H9 (cell line): ENCODE measurements around the gene KCTD17. TPM values are rescaled to one million over a fixed set of nuclear protein-coding genes. Genes with fewer than 3 reads are reported as not detected.

ENCODE experiments used
- DNase-seq: peaks from one replicate; pipeline ENCODE4 v3.0.0-alpha.2; 2017
- H2AFZ ChIP-seq: one replicate; pipeline ENCODE4 v1.6.1; 2013; ENCODE audit warnings: mild to moderate bottlenecking, low read length, control low read depth, moderate library complexity
- H2AK5ac ChIP-seq: 2 replicates; pipeline ENCODE4 v1.6.1; 2013; ENCODE audit warnings: low read length, control low read depth, mixed read lengths; ENCODE audit not compliant: insufficient read length
- H2BK120ac ChIP-seq: one replicate; pipeline ENCODE4 v1.6.1; 2013; ENCODE audit warnings: low read depth, mild to moderate bottlenecking, low read length, control low read depth, inconsistent platforms; ENCODE audit not compliant: poor library complexity, severe bottlenecking
- H2BK12ac ChIP-seq: 2 replicates; pipeline ENCODE4 v1.6.1; 2013; ENCODE audit warnings: low read length, control low read depth, mixed read lengths, low read depth; ENCODE audit not compliant: insufficient read length
- H2BK15ac ChIP-seq: 2 replicates; pipeline ENCODE4 v1.6.1; 2013; ENCODE audit warnings: low read depth, low read length, control low read depth
- H2BK20ac ChIP-seq: one replicate; pipeline ENCODE4 v1.6.1; 2013; ENCODE audit warnings: low read depth, mild to moderate bottlenecking, low read length, control low read depth, inconsistent platforms; ENCODE audit not compliant: poor library complexity, severe bottlenecking
- H2BK5ac ChIP-seq: 2 replicates; pipeline ENCODE4 v1.6.1; 2013; ENCODE audit warnings: low read length, control low read depth, mixed read lengths; ENCODE audit not compliant: insufficient read length
- H3K14ac ChIP-seq: 2 replicates; pipeline ENCODE4 v1.6.1; 2013; ENCODE audit warnings: low read length, control low read depth; ENCODE audit not compliant: insufficient read depth
- H3K18ac ChIP-seq: 2 replicates; pipeline ENCODE4 v1.6.1; 2013; ENCODE audit warnings: low read depth, mild to moderate bottlenecking, mixed read lengths, low read length, control low read depth; ENCODE audit not compliant: insufficient read length
- H3K23ac ChIP-seq: 2 replicates; pipeline ENCODE4 v1.6.1; 2013; ENCODE audit warnings: low read length, control low read depth, mixed read lengths, low read depth; ENCODE audit not compliant: insufficient read length
- H3K23me2 ChIP-seq: 2 replicates; pipeline ENCODE4 v1.6.1; 2013; ENCODE audit warnings: low read depth, mild to moderate bottlenecking, mixed read lengths, low read length, control low read depth; ENCODE audit not compliant: insufficient read length, poor library complexity, severe bottlenecking
- H3K27ac ChIP-seq: 2 replicates; pipeline ENCODE4 v1.5.1; 2013; ENCODE audit warnings: low read length, control low read depth, mixed read lengths, low read depth; ENCODE audit not compliant: insufficient read length
- H3K27me3 ChIP-seq: 2 replicates; pipeline ENCODE4 v1.6.1; 2013; ENCODE audit warnings: low read length, control low read depth, inconsistent platforms; ENCODE audit not compliant: insufficient read depth
- H3K4ac ChIP-seq: 2 replicates; pipeline ENCODE4 v1.6.1; 2013; ENCODE audit warnings: low read depth, mild to moderate bottlenecking, control low read depth, inconsistent platforms, low read length, moderate library complexity
- H3K4me1 ChIP-seq: 2 replicates; pipeline ENCODE4 v1.6.1; 2013; ENCODE audit warnings: low read length, control low read depth, inconsistent platforms; ENCODE audit not compliant: insufficient read depth
- H3K4me2 ChIP-seq: 2 replicates; pipeline ENCODE4 v1.6.1; 2013; ENCODE audit warnings: low read length, control low read depth, mixed read lengths; ENCODE audit not compliant: insufficient read length, insufficient read depth
- H3K56ac ChIP-seq: 2 replicates; pipeline ENCODE4 v1.6.1; 2013; ENCODE audit warnings: low read depth, mild to moderate bottlenecking, mixed read lengths, low read length, control low read depth; ENCODE audit not compliant: insufficient read length
- H3K79me1 ChIP-seq: 2 replicates; pipeline ENCODE4 v1.6.1; 2013; ENCODE audit warnings: low read depth, mild to moderate bottlenecking, moderate library complexity, low read length, control low read depth, inconsistent platforms; ENCODE audit not compliant: insufficient read depth, poor library complexity, severe bottlenecking
- H3K79me2 ChIP-seq: 2 replicates; pipeline ENCODE4 v1.6.1; 2013; ENCODE audit warnings: low read length, control low read depth, inconsistent platforms; ENCODE audit not compliant: insufficient read depth
- H3K9ac ChIP-seq: 2 replicates; pipeline ENCODE4 v1.6.1; 2013; ENCODE audit warnings: low read length, control low read depth, mixed read lengths; ENCODE audit not compliant: insufficient read length; ENCODE audit errors: extremely low read depth
- H3K9me3 ChIP-seq: one replicate; pipeline ENCODE4 v1.6.1; 2013; ENCODE audit warnings: low read depth, low read length, inconsistent platforms; ENCODE audit not compliant: control insufficient read depth
- H3T11ph ChIP-seq: one replicate; pipeline ENCODE4 v1.6.1; 2013; ENCODE audit warnings: mild to moderate bottlenecking, low read length, control low read depth, inconsistent platforms
- H4K20me1 ChIP-seq: one replicate; pipeline ENCODE4 v1.6.1; 2013; ENCODE audit not compliant: control insufficient read depth, insufficient read length, insufficient read depth
- H4K5ac ChIP-seq: 2 replicates; pipeline ENCODE4 v1.6.1; 2013; ENCODE audit warnings: low read depth, mild to moderate bottlenecking, mixed read lengths, low read length, control low read depth; ENCODE audit not compliant: insufficient read length
- H4K8ac ChIP-seq: replicated peaks from 2 replicates; pipeline ENCODE4 v1.6.1; 2013; ENCODE audit warnings: low read length, control low read depth, mixed read lengths, low read depth; ENCODE audit not compliant: insufficient read length
- H4K91ac ChIP-seq: 2 replicates; pipeline ENCODE4 v1.6.1; 2013; ENCODE audit warnings: low read depth, mild to moderate bottlenecking, moderate library complexity, mixed read lengths, low read length, control low read depth; ENCODE audit not compliant: insufficient read length
- H3K27ac Mint-ChIP-seq, 3 experiments: 2 replicates in 2 of 3; 3 replicates in 1 of 3; pipeline ENCODE4 v1.8.0; 2020 to 2021; ENCODE audit warnings: mixed read lengths in 3 of 3, mild to moderate bottlenecking in 1 of 3, moderate library complexity in 1 of 3
- H3K27me3 Mint-ChIP-seq: 2 replicates; pipeline ENCODE4 v1.8.0; 2021; ENCODE audit warnings: low read depth, mild to moderate bottlenecking, moderate library complexity, mixed read lengths
- H3K36me3 Mint-ChIP-seq, 3 experiments: 2 replicates in 2 of 3; 3 replicates in 1 of 3; pipeline ENCODE4 v1.8.0; 2020 to 2021; ENCODE audit warnings: low read depth in 3 of 3, mixed read lengths in 3 of 3; ENCODE audit not compliant: insufficient read depth in 1 of 3
- H3K4me1 Mint-ChIP-seq, 2 experiments: 2 replicates each; pipeline ENCODE4 v1.8.0; 2020; ENCODE audit warnings: mixed read lengths in 2 of 2
- H3K4me3 Mint-ChIP-seq, 2 experiments: 2 replicates in 1 of 2; 3 replicates in 1 of 2; pipeline ENCODE4 v1.8.0; 2020 to 2021; ENCODE audit warnings: mild to moderate bottlenecking in 2 of 2, mixed read lengths in 2 of 2, moderate library complexity in 1 of 2
- H3K9me3 Mint-ChIP-seq, 2 experiments: 2 replicates in 1 of 2; 3 replicates in 1 of 2; pipeline ENCODE4 v1.8.0; 2020; ENCODE audit warnings: mild to moderate bottlenecking in 2 of 2, mixed read lengths in 2 of 2, moderate library complexity in 1 of 2
- CTCF ChIP-seq: fragments of 200-600 bp; sonication (generic); conservative IDR thresholded peaks from 3 replicates; pipeline ENCODE4 v1.8.0; 2021; ENCODE audit warnings: antibody characterized with exemption, mild to moderate bottlenecking
- WGBS: extraction: QIAGEN DNeasy Blood & Tissue Kit; methylation state at CpG from one replicate; pipeline ENCODE4 v1.1.7; 2013; ENCODE audit warnings: missing lambda C conversion rate, low lambda C conversion rate, mixed read lengths; ENCODE audit not compliant: insufficient read length; ENCODE audit errors: extremely low coverage; 5-methylcytosine and 5-hydroxymethylcytosine counted together
- total RNA-seq: library from RNA; stranded (reverse); gene quantifications from 2 replicates; pipeline ENCODE4 v1.2.1, GENCODE V29; 2021

KCTD17 gene
- total RNA-seq, 1 experiment from 2014 or later = 34.1 TPM

DNA sequence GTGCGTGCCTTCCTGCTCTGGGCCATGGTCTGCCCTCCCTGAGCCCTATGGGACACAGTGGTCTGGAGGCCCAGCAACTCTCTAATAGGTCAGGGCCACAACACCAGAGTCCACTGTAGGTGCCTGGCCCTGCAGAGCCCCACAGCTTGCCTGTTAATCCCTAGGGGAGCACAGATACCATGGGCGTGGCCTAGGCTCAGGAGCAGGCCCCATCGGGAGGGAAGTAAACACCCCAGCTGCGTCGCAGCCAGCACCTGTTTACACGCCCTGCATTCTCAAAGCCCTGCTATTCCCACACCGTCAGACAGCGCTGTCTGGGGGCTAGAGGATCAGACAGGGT, 2.5 kb downstream of the KCTD17 start:
- H3K79me2 ChIP-seq = no peaks in the 10 kb centered on the region
- no peak overlapping the region for H3K23ac ChIP-seq
- H3K9me3 ChIP-seq = no peaks in the 10 kb centered on the region
- H2BK12ac ChIP-seq = no peak overlapping the region
- no peak for DNase-seq
- no peaks in the 10 kb centered on the region for H3K27me3 ChIP-seq
- H2BK20ac ChIP-seq = no peak overlapping the region
- no peaks in the 10 kb centered on the region for H3K79me1 ChIP-seq
- no peak overlapping the region for H2AK5ac ChIP-seq
- peaks cover 18% of the 10 kb centered on the region for H3K27me3 Mint-ChIP-seq
- H3K4me1 Mint-ChIP-seq = peaks cover 4 to 12% of the 10 kb centered on the region in 2 experiments
- no peak overlapping the region for H3K9ac ChIP-seq
- no peak overlapping the region for H2AFZ ChIP-seq
- no CpG with 5 or more reads among the region's 8 CpGs for WGBS
- no peak overlapping the region for H3K27ac ChIP-seq
- no peak overlapping the region for H4K91ac ChIP-seq
- H3K23me2 ChIP-seq = peaks cover 5% of the 10 kb centered on the region
- H2BK120ac ChIP-seq = no peak overlapping the region
- TF ChIP-seq CTCF = no peak
- H3K18ac ChIP-seq = no peak overlapping the region
- H3T11ph ChIP-seq = no peak overlapping the region
- H3K4me1 ChIP-seq = no peaks in the 10 kb centered on the region
- no peak overlapping the region for H3K27ac Mint-ChIP-seq
- no peak overlapping the region for H2BK15ac ChIP-seq
- no peak overlapping the region for H3K56ac ChIP-seq
- H3K9me3 Mint-ChIP-seq = no peaks in the 10 kb centered on the region; a peak in 1 of 5 replicates
- no peak overlapping the region; a peak in 2 of 5 replicates for H3K4me3 Mint-ChIP-seq
- no peak overlapping the region for H3K14ac ChIP-seq
- H4K20me1 ChIP-seq = no peaks in the 10 kb centered on the region
- H3K4me2 ChIP-seq = no peak overlapping the region
- H2BK5ac ChIP-seq = no peak overlapping the region
- H4K5ac ChIP-seq = no peak overlapping the region
- H4K8ac ChIP-seq = no peak overlapping the region
- peaks cover 7 to 39% (median 16%) of the 10 kb centered on the region in 3 experiments; a peak in 6 of 7 replicates for H3K36me3 Mint-ChIP-seq
- no peak overlapping the region for H3K4ac ChIP-seq
